Measurements from ENCODE around the gene MPEG1.

MPEG1 gene

DNA sequence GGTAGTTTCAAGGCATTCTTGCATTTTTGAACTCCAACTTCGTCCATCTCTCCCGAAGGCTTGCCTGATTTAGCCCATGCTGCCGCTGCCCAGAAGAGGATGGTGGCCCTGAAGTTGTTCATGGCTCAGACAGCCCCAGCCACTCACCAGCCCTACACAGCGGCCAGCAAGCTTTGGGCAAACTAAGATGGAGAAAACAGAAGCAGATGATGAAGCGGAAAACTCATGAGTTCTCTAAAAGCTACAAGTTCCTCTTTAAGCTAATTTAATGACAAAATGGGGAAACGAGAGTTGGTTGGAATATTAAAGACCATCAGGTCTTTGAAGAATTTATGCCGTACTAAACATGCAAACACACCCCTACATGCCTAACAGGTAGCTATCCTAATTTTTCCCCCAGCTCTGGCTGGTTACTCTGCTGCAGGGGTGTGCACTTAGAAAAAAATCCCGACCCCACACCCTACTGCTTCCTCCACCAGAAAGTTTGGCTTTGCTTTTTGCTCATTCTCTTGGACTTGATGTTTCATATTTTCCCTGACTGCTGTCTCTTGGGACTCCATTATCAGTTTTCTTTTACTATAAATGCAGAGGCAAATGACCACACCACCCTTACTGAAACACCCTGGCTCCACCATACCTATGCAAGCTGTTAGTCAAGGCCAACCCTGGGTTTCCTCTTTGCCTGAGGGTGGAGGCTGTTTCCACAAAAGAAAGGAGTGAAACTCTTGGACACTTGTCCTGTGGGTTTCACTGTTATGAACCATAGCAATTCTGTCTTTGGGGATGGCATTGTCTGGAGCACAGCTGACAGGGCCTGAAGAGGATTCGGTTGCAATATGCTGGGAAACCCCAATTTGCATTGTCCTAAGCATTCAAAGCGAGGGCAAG, at the start of gene MPEG1:
MPEG1 (minus strand) TSS at position 184 of the 888 bp plus-strand sequence; CDS start at position 122, 62 bp downstream.
- DNase-seq (ENCODE audit: low read depth, low spot score) = no peak

- no peak for DNase-seq (ENCODE audit: low read depth, low spot score)
Measured at GRCh38 chr11:59262177-59262818, 49.6 kb upstream of the MPEG1 start.

DNA sequence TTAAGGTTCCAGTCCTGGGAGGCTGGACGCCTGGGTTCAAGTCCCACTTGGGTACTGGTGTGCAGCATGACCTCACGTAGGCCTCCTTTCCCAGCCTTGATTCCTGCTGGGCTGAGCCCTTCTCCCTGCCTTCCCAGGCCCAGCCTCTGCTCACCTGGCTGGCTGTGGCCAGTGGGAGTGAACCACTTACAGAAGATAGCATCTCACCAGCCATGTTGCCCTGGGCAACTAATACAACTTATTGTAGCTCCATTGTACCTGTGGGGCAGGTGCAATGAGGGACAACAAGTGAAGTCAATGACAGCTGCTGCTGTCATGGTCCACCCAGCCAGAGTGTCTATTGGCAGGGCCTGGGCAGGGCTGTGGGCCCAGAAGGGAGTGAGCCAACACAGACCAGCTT, 48.4 kb upstream of the MPEG1 start:
- DNase-seq (ENCODE audit: low read depth, low spot score) = no peak

DNA sequence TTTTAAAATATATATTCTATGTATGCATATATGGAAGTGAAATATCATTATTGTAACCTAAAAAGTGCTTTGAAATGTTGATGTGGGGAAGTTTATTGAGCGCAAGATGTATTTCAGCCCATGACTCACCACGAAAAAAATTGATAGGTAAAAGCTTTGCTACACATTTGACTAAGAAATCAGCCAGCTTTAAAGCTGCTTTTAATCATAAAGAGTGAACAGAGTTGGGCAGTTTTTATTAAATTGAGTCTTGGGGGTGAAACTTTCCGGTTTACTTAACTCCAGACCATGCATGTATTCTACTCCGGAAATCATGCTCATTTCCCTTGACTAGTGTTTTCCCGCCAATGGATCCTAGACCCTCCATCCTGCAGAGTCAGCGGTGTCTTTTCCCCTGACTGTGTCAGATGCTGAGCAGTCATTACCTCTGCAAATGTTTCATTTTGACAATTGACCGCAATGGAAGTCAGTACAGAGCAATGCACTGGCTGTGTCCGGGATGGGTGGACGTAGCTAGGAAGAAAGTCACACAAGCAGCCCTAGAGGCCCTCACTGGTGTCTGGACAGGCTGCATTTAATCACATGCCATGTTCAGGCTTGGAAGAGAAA, 47.2 kb upstream of the MPEG1 start:
- DNase-seq (ENCODE audit: low read depth, low spot score) = no peak

- DNase-seq (ENCODE audit: low read depth, low spot score) = no peak
Measured at GRCh38 chr11:59259047-59259446, 46.3 kb upstream of the MPEG1 start.

DNA sequence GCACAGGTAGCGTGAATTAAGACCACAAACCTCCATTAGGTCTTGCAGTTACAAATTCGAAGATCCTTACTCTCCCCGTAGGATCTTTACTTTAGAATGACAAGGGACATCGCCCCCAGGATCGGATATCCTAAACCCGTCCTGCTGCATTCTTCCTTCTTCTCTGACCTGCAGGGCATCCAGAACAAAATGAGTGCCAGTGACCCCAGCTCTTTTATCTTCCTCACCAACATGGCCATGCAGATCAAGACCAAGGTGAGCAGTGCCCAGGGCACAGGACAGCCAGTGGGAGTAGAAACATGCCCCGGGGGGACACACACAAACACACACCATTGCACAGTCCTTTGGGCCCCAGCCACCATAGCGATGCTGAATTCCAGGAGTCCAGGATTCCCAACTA, 42.6 kb upstream of the MPEG1 start:
- no peak for DNase-seq (ENCODE audit: low read depth, low spot score)

- DNase-seq (ENCODE audit: low read depth, low spot score) = no peak
Measured at GRCh38 chr11:59254286-59254685, 41.6 kb upstream of the MPEG1 start.

GRCh38 chr11:59253001-59253400, 40.3 kb upstream of the MPEG1 start:
- no peak for DNase-seq (ENCODE audit: low read depth, low spot score)

- DNase-seq (ENCODE audit: low read depth, low spot score) = no peak
Measured at GRCh38 chr11:59249535-59249934, 36.8 kb upstream of the MPEG1 start.

DNA sequence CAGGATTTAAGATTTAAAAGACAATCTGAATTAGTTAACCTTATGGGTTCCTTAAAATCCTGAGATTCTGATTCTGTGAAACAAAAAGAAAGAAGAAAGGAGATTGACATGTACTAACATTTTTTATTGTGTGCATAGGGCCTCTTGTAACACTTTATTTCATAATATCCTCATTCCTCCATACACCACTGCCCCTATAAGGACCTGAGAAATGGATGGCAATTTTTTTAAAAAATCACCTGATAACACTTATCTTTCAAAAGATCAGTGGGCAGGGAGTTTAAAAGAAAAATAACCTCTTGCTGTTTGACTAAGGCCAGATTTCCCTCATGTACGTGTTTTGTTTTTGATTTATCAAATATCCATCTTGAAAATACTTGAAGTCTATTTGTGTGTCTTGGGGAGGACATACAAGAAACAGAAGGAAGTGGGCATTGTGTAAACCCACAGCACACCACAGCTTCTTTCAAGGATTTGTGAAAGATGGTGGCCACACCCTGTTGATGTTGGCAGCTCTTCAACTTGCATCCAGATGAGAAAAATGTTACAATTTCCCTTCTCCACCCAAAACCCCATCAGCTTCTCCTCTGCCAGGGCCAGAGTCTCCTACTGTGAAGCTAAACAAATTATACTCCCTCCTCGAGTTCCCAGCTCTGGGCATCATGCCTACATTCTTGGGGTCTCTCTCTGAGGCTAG, 35.0 kb upstream of the MPEG1 start:
- no peak for DNase-seq (ENCODE audit: low read depth, low spot score)

- no peak for DNase-seq (ENCODE audit: low read depth, low spot score)
Measured at GRCh38 chr11:59243633-59244032, 30.9 kb upstream of the MPEG1 start.

DNA sequence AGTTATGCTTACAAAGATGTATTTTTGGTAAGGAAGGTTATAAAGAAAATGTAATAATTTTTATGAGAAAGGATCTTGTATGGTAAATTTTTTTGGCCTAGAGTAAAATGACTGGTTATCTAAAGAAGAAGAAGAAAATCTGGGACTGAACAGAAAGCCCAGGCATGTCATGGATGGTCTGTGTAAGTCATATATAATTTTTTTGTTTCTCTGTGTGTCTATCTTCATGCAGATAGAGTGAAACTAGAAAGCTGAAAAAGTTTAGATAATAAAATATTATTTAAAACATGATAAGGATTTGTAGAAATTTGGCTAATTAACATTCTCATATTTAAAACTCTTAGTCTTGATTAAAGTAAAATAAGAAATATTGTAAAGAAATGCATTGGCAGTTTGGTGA, 27.6 kb upstream of the MPEG1 start:
- DNase-seq (ENCODE audit: low read depth, low spot score) = no peak

DNA sequence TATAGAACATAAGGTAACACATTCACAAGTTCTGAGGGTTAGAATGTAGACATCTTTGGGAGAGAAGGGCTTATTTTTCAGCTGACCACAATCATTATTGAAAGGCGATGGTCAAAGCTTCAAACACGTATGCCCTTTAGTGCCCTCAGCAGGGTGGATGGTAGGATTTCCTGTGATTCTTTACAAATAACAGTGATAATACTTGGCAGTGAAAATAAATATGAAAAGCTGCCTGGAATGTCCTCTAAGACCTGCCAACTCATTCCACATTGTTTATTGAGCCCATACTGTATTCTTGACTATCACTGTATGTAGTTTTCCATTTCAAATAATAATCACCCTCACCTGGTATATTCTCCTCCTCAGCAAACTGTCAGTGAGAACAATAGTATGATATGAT, 13.7 kb upstream of the MPEG1 start:
- no peak for DNase-seq (ENCODE audit: low read depth, low spot score)

- no peak for DNase-seq (ENCODE audit: low read depth, low spot score)
Measured at GRCh38 chr11:59225017-59225416, 12.3 kb upstream of the MPEG1 start.

GRCh38 chr11:59224351-59224928, 11.7 kb upstream of the MPEG1 start:
- no peak for DNase-seq (ENCODE audit: low read depth, low spot score)

DNA sequence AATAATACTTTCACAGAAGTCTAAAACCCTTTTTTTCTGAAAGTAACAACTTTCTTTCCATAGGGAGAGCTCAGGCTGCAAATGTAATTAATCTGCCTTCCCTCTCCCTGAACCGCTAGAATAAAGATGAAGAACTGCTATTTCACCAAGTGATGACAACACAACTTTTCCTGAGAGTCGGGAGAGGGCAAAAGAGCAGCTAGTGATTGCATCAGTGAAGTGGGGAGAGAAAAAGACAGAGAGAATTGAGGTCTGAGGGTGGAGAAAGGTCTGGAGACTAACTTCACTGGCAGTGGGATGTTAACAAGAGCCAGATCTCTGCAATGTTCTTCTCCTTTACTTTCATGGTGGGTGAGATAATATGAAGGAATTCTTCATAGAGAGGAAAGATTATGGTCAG, 10.9 kb upstream of the MPEG1 start:
- DNase-seq (ENCODE audit: low read depth, low spot score) = no peak

DNA sequence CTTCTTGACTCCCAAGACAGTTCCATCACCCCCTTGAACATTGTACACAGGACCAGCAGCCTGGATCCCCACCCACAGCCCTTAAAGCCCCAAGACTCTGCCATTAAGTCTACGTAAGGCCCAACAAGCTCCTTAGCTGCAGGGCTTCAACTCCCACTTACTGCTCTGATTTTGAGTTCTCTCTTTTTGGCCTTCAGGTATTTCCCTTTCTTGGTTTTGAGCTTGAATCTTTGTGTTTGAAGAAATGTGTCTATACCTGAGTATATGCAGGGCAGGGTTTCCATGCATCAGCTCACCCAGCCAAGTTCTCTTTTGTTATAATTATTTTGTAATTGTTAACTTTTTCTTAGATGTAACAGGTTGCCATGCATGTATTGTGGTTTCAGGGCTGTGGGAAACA, 10.4 kb upstream of the MPEG1 start:
- DNase-seq (ENCODE audit: low read depth, low spot score) = no peak

DNA sequence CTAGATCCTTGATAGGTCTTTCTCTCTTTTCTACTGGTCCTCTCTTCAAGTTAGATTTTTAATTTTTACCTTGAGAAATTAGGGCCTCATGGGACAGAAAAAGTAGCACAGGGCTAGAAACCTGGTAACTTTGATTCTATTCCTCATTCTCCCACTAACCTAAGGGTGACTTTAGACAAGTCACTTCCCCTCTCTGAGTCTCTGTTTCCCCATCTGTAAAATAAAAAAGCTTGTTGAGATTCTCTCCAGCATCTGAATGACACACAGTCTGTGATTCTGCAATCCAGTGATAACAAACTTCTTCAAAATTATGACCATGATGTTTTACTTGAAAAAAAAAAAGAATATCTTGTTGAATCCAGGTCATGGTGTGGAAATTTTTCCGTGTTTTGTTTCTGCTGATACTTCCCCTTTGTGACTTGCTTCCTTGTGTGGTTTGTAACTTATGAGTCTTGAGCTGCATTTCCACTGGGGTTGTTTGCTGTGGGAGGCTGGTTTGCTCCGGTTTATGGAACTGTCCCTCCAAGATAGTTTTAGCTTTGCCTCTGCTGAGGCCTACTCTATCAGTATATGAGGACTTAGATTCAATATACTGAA, 9.8 kb upstream of the MPEG1 start:
- DNase-seq (ENCODE audit: low read depth, low spot score) = no peak

GRCh38 chr11:59221441-59221840, 8.7 kb upstream of the MPEG1 start:
- DNase-seq (ENCODE audit: low read depth, low spot score) = no peak

DNA sequence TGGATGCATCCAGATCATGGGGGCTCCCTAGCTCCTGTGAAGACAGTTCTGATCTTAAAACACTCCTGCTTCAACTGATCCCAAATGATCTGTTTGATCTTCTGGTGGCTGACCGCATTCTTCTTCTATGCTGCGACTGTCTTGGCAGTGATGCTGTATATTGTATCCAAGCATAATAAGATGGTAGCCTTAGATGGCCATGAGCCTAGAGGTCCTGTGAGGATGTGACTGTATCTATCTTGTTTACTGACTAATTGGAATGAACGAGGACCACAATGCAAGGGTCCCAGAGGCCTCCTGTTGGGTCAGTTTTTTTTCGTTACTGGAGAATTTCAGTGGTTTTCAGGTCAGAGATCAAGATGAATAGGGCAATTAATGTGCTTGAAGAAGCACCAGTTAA, 7.1 kb upstream of the MPEG1 start:
- DNase-seq (ENCODE audit: low read depth, low spot score) = no peak

DNA sequence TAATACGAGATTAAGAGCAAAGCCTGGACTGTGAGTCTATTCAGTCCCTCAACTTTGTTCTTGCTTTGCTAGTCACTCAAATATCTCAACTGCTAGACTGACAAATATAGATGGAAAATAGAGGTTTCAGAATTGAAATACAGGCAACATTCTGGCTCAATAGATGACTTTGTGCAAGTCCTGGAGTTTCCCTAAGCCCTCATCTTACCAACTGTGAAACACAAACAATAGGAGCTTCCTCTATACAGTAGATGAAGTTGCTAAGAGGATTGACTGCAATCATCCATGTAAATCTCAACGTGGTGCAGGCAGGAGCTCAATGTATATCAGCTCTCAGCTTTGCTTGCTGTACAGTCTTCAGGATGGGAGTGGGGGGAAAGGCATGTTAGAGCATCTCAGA, 6.2 kb upstream of the MPEG1 start:
- DNase-seq (ENCODE audit: low read depth, low spot score) = no peak

Data from iPS DF 19.7 (cell line).